Epithelial cell of esophagus (primary cell): ENCODE data around the gene FBXO34.

Experiments
- DNase-seq: peaks from one replicate; pipeline ENCODE4 v3.0.0; 2010; ENCODE audit warnings: low read depth
- H3K4me3 ChIP-seq: 2 replicates; pipeline ENCODE4 v1.5.1; 2011; ENCODE audit warnings: mild to moderate bottlenecking, low read length, control low read depth
- TF ChIP-seq, protein P1 (sequence below): IDR thresholded peaks from 2 replicates; pipeline ENCODE4 v1.5.1; 2011; ENCODE audit warnings: low read depth, mild to moderate bottlenecking, low read length, control low read depth, inconsistent platforms; ENCODE audit not compliant: insufficient read depth; ENCODE audit errors: missing control alignments

The FBXO34 gene

DNA sequence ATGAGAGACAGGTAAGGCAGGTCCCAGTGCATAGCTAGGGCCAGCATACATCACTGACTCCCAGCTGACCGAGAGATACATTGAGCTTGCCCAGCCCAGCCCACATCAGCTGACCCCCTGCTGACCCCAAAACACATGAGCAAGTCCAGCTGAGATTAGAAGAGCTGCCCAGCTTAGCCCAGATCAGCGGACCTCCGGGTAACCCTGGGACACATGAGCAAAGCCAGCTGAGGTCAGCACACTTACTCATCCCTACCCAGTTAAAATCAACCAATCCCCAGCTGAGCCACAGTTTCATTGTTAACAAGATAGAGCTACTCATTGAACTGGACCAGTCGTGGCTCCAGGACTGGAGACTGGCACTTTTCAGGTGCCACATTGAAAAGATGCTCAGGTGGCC, 21.8 kb upstream of the FBXO34 start:
- H3K4me3 ChIP-seq: no peak overlapping the region
- DNase-seq: peak; percentile 33
- TF ChIP-seq, protein P1, sequence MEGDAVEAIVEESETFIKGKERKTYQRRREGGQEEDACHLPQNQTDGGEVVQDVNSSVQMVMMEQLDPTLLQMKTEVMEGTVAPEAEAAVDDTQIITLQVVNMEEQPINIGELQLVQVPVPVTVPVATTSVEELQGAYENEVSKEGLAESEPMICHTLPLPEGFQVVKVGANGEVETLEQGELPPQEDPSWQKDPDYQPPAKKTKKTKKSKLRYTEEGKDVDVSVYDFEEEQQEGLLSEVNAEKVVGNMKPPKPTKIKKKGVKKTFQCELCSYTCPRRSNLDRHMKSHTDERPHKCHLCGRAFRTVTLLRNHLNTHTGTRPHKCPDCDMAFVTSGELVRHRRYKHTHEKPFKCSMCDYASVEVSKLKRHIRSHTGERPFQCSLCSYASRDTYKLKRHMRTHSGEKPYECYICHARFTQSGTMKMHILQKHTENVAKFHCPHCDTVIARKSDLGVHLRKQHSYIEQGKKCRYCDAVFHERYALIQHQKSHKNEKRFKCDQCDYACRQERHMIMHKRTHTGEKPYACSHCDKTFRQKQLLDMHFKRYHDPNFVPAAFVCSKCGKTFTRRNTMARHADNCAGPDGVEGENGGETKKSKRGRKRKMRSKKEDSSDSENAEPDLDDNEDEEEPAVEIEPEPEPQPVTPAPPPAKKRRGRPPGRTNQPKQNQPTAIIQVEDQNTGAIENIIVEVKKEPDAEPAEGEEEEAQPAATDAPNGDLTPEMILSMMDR: no peak

DNA sequence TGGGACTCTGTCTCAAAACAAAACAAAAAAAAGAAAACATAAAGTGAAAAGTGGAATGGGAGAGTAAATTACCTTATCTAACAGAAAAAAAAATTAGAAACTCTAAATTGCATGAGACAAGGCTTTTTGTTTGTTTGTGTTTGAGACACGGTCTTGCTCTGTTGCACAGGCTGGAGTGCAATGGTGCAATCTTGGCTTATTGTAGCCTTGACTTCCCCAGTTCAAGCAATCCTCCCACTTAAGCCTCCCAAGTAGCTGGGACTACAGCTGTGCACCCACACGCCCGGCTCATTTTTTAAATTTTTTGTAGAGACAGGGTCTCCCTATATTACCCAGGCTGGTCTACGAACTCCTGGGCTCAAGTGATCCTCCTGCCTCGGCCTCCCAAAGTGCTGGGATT, 17.9 kb upstream of the FBXO34 start:
- no peak overlapping the region for H3K4me3 ChIP-seq
- TF ChIP-seq, protein P1: no peak

DNA sequence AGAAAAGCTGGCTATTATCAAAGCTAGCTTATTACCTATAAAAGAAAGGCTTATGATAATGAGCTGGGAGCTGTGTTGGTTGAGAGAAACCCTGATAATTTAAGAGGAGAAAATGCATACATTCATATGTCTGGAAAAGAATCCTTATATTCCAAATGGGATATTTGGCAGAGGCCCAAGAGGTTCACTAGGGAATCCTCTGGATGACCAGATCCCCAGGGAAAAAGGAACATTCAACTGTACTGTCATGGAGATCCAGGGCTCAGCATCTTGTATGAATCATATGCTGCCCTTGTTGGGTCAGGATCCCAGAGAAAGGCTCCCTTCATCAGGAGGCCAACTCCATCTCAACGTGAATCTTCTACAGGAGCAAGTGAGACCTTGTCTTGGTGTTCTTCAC, 16.6 kb upstream of the FBXO34 start:
- TF ChIP-seq, protein P1: no peak
- no peak overlapping the region for H3K4me3 ChIP-seq
- no peak for DNase-seq

More for the DNA sequence above, 17.9 kb upstream of the FBXO34 start:
- DNase-seq: no peak

DNA sequence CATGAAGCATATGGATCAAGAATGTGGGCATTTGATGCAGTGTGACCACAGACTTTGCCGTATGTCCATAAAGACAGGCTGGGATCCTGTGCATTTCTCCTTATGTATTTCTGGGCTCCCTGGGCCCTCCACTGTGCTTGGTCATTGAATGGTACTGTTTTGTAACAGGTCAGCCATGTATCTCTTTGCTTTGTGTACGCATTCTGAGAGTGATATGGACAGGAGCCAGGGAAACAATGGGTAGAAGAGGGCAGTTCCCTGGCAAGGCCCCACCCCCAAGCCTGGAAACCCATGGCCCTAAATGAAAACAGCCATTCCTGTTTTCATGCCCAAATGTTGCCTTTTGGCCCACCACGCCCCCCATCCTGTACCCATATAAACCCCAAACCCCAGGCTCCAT, 15.2 kb upstream of the FBXO34 start:
- TF ChIP-seq, protein P1: no peak
- no peak for DNase-seq
- H3K4me3 ChIP-seq: no peak overlapping the region

DNA sequence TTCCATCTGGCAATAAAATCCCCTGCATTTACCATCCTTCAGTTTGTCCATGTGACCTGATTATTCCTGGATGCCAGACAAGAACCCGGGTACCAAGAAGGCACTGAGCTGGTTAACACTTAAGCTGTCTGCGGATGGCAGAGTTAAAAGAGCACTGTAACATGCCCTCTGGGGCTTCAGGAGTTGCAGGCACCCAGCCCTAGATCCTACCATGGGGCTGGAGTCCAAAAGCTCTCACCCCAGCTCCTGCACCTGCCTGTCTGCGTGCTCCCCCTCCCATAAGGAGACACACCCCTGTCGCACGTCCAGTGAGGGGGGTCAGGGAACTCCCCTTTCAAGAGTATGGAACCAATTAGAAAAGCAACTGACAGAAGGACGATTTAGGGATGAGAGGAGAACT, 14.6 kb upstream of the FBXO34 start:
- TF ChIP-seq, protein P1: no peak
- DNase-seq: no peak
- no peak overlapping the region for H3K4me3 ChIP-seq

DNA sequence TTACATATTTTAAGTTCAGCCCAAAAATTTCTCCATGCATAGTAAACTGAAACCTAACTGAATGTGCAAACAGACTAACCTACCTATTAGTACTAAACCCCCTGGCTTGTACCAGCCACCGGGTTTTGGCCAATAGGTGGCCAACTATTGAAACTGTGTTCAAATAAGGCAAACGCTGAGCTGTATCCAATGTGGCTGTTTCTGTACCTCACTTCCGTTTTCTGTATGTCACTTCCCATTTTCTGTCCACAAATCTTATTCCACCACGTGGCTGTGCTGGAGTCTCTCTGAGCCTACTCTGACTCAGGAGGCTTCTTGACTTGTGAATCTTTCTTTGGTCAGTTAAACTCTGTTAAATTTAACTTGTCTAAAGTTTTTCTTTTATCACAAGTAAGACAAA, 6.0 kb upstream of the FBXO34 start:
- TF ChIP-seq, protein P1: no peak
- DNase-seq: no peak
- no peak overlapping the region for H3K4me3 ChIP-seq

DNA sequence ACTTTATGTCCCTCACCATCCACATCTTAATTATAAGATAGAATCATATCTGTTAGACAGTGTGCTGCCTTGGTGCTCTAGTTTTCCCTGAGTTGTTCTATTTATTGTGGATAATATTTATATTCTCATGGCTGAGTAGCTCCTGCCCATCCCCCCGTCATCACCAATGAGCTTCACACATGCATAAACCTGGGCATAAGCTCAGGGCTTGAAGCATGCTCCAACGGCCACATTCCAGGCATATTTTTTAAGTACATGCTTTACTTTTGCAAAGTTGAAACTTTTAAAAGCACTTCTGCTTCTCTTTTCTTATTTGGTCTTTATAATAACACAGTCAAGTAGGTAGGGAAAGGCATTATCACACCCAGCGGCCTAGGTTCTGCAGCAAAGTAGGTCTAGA, 3.4 kb upstream of the FBXO34 start:
- DNase-seq: no peak
- TF ChIP-seq, protein P1: no peak
- H3K4me3 ChIP-seq: no peak overlapping the region
